GM12878 (cell line): Measurements from ENCODE around the gene GALNTL6.

Experiments used
- CREB1 ChIP-seq: IDR thresholded peaks from 2 replicates; pipeline ENCODE4 v1.6.1; 2012; ENCODE audit warnings: low read depth, mild to moderate bottlenecking, inconsistent platforms
- CTCF ChIP-seq, 3 experiments: IDR thresholded peaks in 2 of 3; conservative IDR thresholded peaks in 1 of 3; 2 replicates each; pipeline ENCODE4 v1.5.1; 2011; ENCODE audit warnings: low read depth in 3 of 3, low read length in 3 of 3, mild to moderate bottlenecking in 3 of 3, control low read depth in 2 of 3, moderate library complexity in 2 of 3, inconsistent platforms in 1 of 3, mixed read lengths in 1 of 3; ENCODE audit not compliant: control insufficient read depth in 2 of 3, insufficient read depth in 1 of 3; ENCODE audit errors: extremely low read depth in 1 of 3
- DPF2 ChIP-seq: fragments of 450-650 bp; IDR thresholded peaks from 2 replicates; pipeline ENCODE4 v1.6.1; 2017; ENCODE audit warnings: mild to moderate bottlenecking
- EP300 ChIP-seq, 2 experiments: fragments of 150-350 bp in 1 of 2; IDR thresholded peaks; 2 replicates each; pipeline ENCODE4 v1.6.1; 2011 to 2012; ENCODE audit warnings: low read depth in 2 of 2, low read length in 2 of 2, borderline replicate concordance in 1 of 2, improper control_type of control experiment in 1 of 2, inconsistent platforms in 1 of 2; ENCODE audit not compliant: control insufficient read depth in 1 of 2
- FOS ChIP-seq: IDR thresholded peaks from 3 replicates; pipeline ENCODE4 v1.6.1; 2011; ENCODE audit warnings: borderline replicate concordance; ENCODE audit not compliant: insufficient read length; ENCODE audit errors: extremely low read depth
- GABPA ChIP-seq: IDR thresholded peaks from 2 replicates; pipeline ENCODE4 v1.6.1; 2014; ENCODE audit warnings: antibody characterized with exemption, low read depth, mild to moderate bottlenecking, inconsistent platforms
- JUNB ChIP-seq: IDR thresholded peaks from 2 replicates; pipeline ENCODE4 v1.6.1; 2016; ENCODE audit warnings: antibody characterized with exemption, mild to moderate bottlenecking
- KDM1A ChIP-seq: fragments of 200-600 bp; sonication (generic); IDR thresholded peaks from 2 replicates; pipeline ENCODE4 v1.6.1; 2016; ENCODE audit warnings: borderline replicate concordance
- LARP7 ChIP-seq: fragments of 450-650 bp; IDR thresholded peaks from 2 replicates; pipeline ENCODE4 v1.6.1; 2017; ENCODE audit warnings: mild to moderate bottlenecking
- NFYA ChIP-seq: IDR thresholded peaks from 2 replicates; pipeline ENCODE4 v1.6.1; 2011; ENCODE audit warnings: low read depth, mild to moderate bottlenecking, low read length, improper control_type of control experiment, borderline replicate concordance
- PAX5 ChIP-seq: IDR thresholded peaks from 2 replicates; pipeline ENCODE4 v1.6.1; 2011; ENCODE audit warnings: low read depth, low read length, borderline replicate concordance
- POLR2AphosphoS2 ChIP-seq: IDR thresholded peaks from 2 replicates; pipeline ENCODE4 v1.6.1; 2011; ENCODE audit warnings: low read depth, mild to moderate bottlenecking, low read length, improper control_type of control experiment, moderate library complexity
- POLR2AphosphoS5 ChIP-seq: IDR thresholded peaks from 2 replicates; pipeline ENCODE4 v1.6.1; 2011; ENCODE audit warnings: mild to moderate bottlenecking, low read length, inconsistent platforms
- TF ChIP-seq, protein P1 (sequence below): fragments of 450-650 bp; conservative IDR thresholded peaks from 2 replicates; pipeline ENCODE4 v1.6.1; 2017; ENCODE audit warnings: mild to moderate bottlenecking, moderate library complexity

DNA sequence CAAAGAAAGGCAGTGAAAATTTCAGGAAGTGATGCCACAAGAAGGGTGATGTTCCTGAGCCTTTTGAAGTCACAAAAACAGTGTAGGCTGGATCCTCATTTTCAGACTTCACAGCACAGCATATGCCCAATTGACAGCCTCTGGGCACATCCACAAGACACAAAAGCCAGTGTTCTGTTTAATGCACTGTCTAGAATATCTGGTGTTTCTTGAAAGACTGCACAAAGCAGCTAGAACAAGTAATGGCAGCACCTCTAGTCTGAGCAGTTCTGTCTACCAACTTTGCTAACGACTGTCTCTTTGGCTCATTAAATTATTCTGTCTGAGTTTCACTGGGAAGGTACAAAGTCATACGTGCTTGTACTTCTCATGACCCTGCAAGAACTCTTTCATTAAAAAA lies 938.3 kb downstream of the GALNTL6 start:
- TF ChIP-seq CTCF (IDR thresholded peaks at IDR 0.05 in 2 of 3, conservative IDR thresholded peaks at IDR 0.05 in 1 of 3; ENCODE audit: control insufficient read depth in 2 of 3, extremely low read depth in 1 of 3, insufficient read depth in 1 of 3, low read depth in 3 of 3, low read length in 3 of 3), result no peak
- no peak for TF ChIP-seq NFYA
- no peak for TF ChIP-seq KDM1A
- TF ChIP-seq DPF2, result no peak
- no peak for TF ChIP-seq JUNB
- TF ChIP-seq FOS, result no peak
- no peak for TF ChIP-seq EP300 (IDR thresholded peaks at IDR 0.05; ENCODE audit: borderline replicate concordance in 1 of 2, control insufficient read depth in 1 of 2, low read depth in 2 of 2, low read length in 2 of 2)
- no peak for TF ChIP-seq GABPA
- TF ChIP-seq, protein P1, sequence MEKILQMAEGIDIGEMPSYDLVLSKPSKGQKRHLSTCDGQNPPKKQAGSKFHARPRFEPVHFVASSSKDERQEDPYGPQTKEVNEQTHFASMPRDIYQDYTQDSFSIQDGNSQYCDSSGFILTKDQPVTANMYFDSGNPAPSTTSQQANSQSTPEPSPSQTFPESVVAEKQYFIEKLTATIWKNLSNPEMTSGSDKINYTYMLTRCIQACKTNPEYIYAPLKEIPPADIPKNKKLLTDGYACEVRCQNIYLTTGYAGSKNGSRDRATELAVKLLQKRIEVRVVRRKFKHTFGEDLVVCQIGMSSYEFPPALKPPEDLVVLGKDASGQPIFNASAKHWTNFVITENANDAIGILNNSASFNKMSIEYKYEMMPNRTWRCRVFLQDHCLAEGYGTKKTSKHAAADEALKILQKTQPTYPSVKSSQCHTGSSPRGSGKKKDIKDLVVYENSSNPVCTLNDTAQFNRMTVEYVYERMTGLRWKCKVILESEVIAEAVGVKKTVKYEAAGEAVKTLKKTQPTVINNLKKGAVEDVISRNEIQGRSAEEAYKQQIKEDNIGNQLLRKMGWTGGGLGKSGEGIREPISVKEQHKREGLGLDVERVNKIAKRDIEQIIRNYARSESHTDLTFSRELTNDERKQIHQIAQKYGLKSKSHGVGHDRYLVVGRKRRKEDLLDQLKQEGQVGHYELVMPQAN, result no peak
- TF ChIP-seq LARP7, result no peak
- TF ChIP-seq PAX5, result no peak
- TF ChIP-seq CREB1, result no peak
- TF ChIP-seq POLR2AphosphoS2, result no peak
- no peak for TF ChIP-seq POLR2AphosphoS5
